H7 (cell line): ENCODE results near the gene RAD54L. TPM values are rescaled to one million over a fixed set of nuclear protein-coding genes. Genes with fewer than 3 reads are reported as not detected.

ENCODE experiments used
- DNase-seq: peaks from one replicate; pipeline ENCODE4 v3.0.0; 2012
- H3K27me3 ChIP-seq: 2 replicates; pipeline ENCODE4 v1.6.0; 2011; ENCODE audit warnings: mild to moderate bottlenecking, low read length; ENCODE audit not compliant: control insufficient read depth, insufficient read depth
- H3K36me3 ChIP-seq: replicated peaks from 2 replicates; pipeline ENCODE4 v1.5.1; 2011; ENCODE audit warnings: low read length; ENCODE audit not compliant: control insufficient read depth, insufficient read depth
- H3K4me3 ChIP-seq: 2 replicates; pipeline ENCODE4 v1.5.1; 2011; ENCODE audit warnings: low read depth, mild to moderate bottlenecking, control low read depth, low read length, moderate library complexity; ENCODE audit not compliant: insufficient read depth
- total RNA-seq: library from RNA; depleted of rRNA; stranded (reverse); fragments of >200 nt; shearing (Covaris generic); gene quantifications from 2 replicates; pipeline ENCODE4 v1.2.3, GENCODE V29; 2014

The RAD54L gene
- total RNA-seq, 1 experiment from 2014 or later, result 46.7 TPM

- peak; percentile 76 for DNase-seq
- peaks cover 17% of the 10 kb centered on the region for H3K36me3 ChIP-seq
- peak overlapping the region; percentile 66 for H3K4me3 ChIP-seq
- no peaks in the 10 kb centered on the region for H3K27me3 ChIP-seq
These were observed 758 bp downstream of the RAD54L start for GRCh38 chr1:46248122-46248920.

DNA sequence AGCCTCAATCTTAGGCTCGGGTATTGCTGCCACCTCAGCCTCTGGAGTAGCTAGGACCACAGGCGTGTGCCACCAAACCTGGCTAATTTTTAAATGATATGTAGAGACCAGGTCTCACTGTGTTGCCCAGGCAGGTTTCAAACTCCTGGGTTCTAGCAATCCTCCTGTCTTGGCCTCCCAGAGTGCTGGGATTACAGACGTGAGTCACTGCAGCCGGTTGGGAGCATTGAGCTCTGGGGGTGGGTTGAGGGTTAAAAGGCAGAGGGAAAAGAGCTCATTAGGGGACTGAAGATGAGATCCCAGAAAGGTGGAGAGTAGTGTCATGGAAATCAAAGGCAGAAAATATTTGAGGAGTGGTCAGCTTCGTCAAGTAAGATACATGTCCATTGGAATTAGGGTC is 7.1 kb downstream of the RAD54L start:
- no peak overlapping the region for H3K4me3 ChIP-seq
- DNase-seq, result no peak
- H3K27me3 ChIP-seq, result no peaks in the 10 kb centered on the region
- H3K36me3 ChIP-seq, result peaks cover 31% of the 10 kb centered on the region

DNA sequence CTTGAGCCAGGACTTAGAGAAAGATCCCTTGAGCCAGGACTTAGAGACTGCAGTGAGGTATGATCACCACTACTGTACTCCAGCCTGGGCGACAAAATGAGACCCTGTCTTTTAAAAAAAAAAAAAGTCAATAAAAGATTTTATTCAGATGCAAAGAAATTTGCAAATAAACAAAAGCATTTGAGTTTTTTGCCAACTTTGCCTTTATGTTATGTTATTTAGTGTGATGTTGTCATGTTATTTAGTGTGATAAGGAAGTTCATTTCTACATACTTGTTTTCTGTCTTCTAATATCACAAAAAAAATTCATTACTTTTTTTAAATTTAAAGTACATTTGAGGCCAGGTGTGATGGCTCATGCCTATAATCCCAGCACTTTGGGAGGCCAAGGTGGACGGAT is 9.0 kb downstream of the RAD54L start:
- Histone ChIP-seq H3K4me3 (no peak overlapping the region), H3K27me3 (no peaks in the 10 kb centered on the region), H3K36me3 (peaks cover 37% of the 10 kb centered on the region)

GRCh38 chr1:46262508-46262907 is 14.9 kb downstream of the RAD54L start:
- Histone ChIP-seq H3K4me3 (no peak overlapping the region), H3K36me3 (peaks cover 56% of the 10 kb centered on the region), H3K27me3 (no peaks in the 10 kb centered on the region)
- no peak for DNase-seq

More for the DNA sequence above, 9.0 kb downstream of the RAD54L start:
- no peak for DNase-seq

DNA sequence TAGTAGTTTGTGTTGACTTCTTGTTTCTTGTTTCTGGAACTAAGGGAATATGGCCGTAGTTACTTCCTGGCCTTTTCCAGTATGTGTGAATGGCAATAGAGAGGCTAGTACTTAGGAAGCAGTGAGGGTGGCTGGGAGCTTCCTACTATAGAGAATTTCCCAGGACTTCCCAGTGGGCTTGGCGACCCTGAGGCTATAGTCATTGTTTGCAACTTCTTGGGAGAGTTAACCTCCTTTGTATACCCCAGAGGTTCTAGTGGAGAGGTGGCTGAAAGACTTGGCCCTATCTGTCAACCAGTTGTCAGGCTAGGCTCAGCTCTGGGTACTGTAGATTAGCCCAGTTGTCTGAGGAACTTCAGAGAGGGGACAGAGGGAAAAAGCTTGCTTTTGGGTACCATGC is 15.6 kb downstream of the RAD54L start:
- Histone ChIP-seq H3K36me3 (peaks cover 61% of the 10 kb centered on the region), H3K27me3 (no peaks in the 10 kb centered on the region), H3K4me3 (no peak overlapping the region)
- no peak for DNase-seq

- no peak for DNase-seq
- H3K36me3 ChIP-seq, result peaks cover 65% of the 10 kb centered on the region
These were observed 21.0 kb downstream of the RAD54L start for GRCh38 chr1:46268578-46268977.

GRCh38 chr1:46274225-46275029 is 26.9 kb downstream of the RAD54L start:
- H3K36me3 ChIP-seq, result peaks cover 61% of the 10 kb centered on the region

More at GRCh38 chr1:46268578-46268977, 21.0 kb downstream of the RAD54L start:
- Histone ChIP-seq H3K4me3 (no peak overlapping the region), H3K27me3 (no peaks in the 10 kb centered on the region)

DNA sequence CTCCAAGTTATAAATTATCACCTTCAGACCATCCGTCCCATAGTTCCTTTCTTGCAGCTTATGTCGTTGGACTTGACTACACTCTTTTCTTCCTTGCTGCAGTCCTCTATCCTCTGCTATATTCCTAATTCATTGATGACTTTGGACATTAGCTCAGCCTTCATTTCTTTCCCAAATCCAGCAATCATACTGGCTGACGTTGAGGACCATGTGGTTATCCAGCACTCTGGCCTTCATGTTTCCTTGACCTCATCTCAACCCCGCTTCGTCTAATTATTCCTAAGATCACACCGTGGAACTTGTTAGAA is 27.4 kb downstream of the RAD54L start:
- no peak for DNase-seq
- Histone ChIP-seq H3K4me3 (no peak overlapping the region), H3K27me3 (no peaks in the 10 kb centered on the region), H3K36me3 (peaks cover 61% of the 10 kb centered on the region)

More at GRCh38 chr1:46274225-46275029, 26.9 kb downstream of the RAD54L start:
- H3K4me3 ChIP-seq, result no peak overlapping the region
- no peaks in the 10 kb centered on the region for H3K27me3 ChIP-seq
- DNase-seq, result no peak

GRCh38 chr1:46277658-46278373 is 30.3 kb downstream of the RAD54L start:
- Histone ChIP-seq H3K27me3 (no peaks in the 10 kb centered on the region), H3K36me3 (peaks cover 54% of the 10 kb centered on the region)

GRCh38 chr1:46278807-46279206 is 31.2 kb downstream of the RAD54L start:
- peaks cover 45% of the 10 kb centered on the region for H3K36me3 ChIP-seq
- H3K27me3 ChIP-seq, result no peaks in the 10 kb centered on the region
- H3K4me3 ChIP-seq, result no peak overlapping the region
- no peak for DNase-seq

More at GRCh38 chr1:46277658-46278373, 30.3 kb downstream of the RAD54L start:
- no peak for DNase-seq
- H3K4me3 ChIP-seq, result no peak overlapping the region

- Histone ChIP-seq H3K4me3 (no peak overlapping the region), H3K36me3 (peaks cover 48% of the 10 kb centered on the region), H3K27me3 (no peaks in the 10 kb centered on the region)
- DNase-seq, result no peak
These were observed 32.5 kb downstream of the RAD54L start for GRCh38 chr1:46280092-46280491.

DNA sequence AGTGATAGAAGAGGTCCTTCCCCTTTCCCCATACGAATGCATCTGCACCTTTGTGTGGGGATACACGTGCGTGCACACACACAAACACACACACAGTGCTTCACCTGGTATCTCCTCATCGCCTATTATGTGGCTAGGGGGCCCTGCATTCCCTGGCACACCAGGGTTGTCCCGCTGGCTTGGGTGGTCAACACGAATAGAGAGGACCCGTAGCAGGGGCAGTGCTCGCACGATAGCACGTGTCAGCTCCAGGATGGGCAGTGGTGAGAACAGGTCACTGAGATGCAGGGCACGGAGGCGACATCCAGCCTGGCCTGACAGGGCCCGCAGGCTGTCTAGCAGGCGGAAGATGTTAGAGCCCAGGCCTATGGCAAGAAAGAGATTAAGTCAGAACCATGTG is 33.5 kb downstream of the RAD54L start:
- H3K27me3 ChIP-seq, result no peaks in the 10 kb centered on the region
- no peak overlapping the region for H3K4me3 ChIP-seq
- peaks cover 51% of the 10 kb centered on the region for H3K36me3 ChIP-seq
- DNase-seq, result no peak

GRCh38 chr1:46284058-46284457 is 36.5 kb downstream of the RAD54L start:
- Histone ChIP-seq H3K4me3 (no peak overlapping the region), H3K36me3 (peaks cover 32% of the 10 kb centered on the region), H3K27me3 (no peaks in the 10 kb centered on the region)
- DNase-seq, result no peak

DNA sequence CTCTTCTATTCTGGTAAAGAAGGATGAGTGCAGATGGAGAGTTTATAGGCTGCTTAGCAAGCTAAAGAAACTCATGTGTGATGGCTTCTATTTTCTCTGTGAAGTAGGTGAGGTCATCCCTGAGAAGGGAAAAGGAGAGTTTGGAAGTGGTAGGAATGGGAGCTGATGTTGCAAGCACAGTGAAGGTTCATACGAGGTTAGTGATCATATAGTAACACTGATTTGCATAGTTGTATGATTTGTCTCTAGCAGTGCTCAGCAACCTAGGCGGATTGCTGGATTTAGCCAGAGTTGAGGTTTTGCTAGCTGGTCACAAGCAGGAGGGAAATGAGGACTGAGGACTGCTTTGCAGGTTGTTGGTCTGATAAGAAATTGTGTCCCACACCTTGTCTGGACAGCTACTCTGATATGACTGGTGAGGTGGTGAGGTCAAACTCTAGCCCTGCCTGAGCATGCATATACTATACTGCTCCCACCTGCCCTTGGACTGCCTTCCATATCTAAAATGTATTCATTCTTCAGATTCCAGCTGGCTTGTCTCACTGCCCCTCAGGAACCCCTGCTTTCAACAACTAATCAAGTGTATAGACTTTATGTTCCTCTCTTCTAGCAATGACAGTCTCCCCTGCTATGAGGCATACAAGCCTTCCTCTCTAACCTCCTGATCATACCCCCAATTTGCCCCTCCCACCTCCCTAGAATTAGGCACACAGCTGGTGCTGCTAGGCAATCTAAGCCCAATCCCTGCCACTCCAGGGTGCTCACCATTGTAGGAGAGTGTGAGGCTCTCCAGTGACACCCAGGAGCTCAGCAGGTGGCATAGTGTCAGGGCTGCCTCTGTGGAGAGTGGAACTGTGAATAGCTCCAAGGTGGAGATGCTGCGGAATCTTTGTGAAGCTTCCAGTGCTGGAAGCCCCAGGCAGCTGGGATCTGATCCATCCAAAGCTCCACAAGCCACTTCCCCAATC is 37.3 kb downstream of the RAD54L start:
- Histone ChIP-seq H3K4me3 (no peak overlapping the region), H3K27me3 (no peaks in the 10 kb centered on the region), H3K36me3 (peaks cover 30% of the 10 kb centered on the region)
- no peak for DNase-seq
